ENCODE measurements around the gene PSMC3. TPM values are rescaled to one million over a fixed set of nuclear protein-coding genes. Genes with fewer than 3 reads are reported as not detected.

The PSMC3 gene
- total RNA-seq, 6 experiments from 2014 or later, result 161 to 238 (median 220) TPM

DNA sequence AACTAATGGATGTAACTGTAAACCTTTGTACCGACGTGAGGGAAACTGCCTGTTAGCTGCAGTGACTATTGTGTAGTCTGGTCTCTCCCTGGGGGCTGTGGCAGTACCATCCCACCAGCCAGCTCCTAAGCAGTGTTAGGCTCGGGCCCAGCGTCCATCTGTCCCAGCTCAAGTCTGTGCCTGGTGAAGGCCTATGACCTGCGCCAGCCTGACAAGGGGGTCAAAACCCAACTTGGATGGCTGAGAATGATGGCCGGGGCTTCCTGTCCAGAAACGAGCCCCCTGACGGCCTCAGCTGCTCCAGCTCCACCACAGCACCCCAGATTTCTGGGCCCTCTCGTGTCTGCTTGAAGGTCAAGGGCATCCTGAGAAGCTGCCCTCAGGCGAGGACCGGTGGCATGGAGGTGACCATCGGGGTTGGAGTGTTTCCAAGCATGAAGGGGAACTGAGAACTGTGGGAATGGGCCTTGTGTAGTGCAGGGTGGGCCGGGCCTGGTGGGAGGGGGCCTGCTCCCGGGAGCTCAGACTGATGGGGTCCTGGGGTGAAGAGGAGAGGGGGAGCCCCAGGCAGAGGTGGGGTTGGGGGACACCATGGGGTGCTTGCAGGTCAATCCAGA lies 33.6 kb downstream of the PSMC3 start:
- H3K4me1 Mint-ChIP-seq (ENCODE audit: low read depth), result peaks cover 5% of the 10 kb centered on the region; the same call in 1 of the 2 replicates
- H3K4me3 Mint-ChIP-seq, result no peak overlapping the region
- no peaks in the 10 kb centered on the region for H3K36me3 Mint-ChIP-seq (ENCODE audit: low read depth)
- no peaks in the 10 kb centered on the region for H3K9me3 Mint-ChIP-seq
- TF ChIP-seq, protein P1, sequence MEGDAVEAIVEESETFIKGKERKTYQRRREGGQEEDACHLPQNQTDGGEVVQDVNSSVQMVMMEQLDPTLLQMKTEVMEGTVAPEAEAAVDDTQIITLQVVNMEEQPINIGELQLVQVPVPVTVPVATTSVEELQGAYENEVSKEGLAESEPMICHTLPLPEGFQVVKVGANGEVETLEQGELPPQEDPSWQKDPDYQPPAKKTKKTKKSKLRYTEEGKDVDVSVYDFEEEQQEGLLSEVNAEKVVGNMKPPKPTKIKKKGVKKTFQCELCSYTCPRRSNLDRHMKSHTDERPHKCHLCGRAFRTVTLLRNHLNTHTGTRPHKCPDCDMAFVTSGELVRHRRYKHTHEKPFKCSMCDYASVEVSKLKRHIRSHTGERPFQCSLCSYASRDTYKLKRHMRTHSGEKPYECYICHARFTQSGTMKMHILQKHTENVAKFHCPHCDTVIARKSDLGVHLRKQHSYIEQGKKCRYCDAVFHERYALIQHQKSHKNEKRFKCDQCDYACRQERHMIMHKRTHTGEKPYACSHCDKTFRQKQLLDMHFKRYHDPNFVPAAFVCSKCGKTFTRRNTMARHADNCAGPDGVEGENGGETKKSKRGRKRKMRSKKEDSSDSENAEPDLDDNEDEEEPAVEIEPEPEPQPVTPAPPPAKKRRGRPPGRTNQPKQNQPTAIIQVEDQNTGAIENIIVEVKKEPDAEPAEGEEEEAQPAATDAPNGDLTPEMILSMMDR (IDR thresholded peaks at IDR 0.05), result no peak
- no peak for DNase-seq
- H3K27ac Mint-ChIP-seq, result no peak overlapping the region
- peaks cover 2% of the 10 kb centered on the region; the same call in 1 of the 2 replicates for H3K27me3 Mint-ChIP-seq (ENCODE audit: insufficient read depth)

DNA sequence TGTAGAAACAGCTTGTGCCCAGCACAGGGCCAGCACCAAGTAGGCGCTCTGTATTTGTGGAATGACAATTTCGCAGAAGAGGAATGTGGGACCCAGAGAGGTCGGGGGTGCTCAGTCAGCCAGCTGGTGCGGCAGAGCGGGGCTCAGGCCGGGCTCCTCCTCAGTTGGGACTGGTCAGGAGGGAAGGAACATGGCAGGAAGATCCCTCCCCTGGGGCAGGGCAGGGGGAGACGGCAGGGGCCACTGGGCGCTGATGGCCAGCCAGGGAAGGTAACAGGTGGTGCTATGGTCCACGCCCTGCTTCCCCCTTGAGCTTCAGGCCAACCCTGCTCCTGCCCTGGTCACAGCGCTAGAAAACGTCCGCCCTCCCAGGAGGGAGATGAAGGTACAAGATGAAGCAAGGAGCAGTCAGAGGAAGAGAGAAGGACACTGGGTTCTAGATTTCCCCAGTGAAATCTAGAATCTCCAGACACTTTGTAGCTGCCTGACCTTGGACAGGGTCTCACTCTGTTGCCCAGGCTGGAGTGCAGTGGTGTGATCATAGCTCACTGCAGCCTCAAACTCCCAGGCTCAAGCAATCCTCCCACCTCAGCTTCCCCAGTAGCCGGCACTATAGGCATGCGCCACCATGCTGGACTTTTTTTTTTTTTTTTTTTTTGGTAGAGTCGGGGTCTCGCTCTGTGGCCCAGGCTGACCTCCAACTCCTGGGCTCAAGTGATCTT lies 34.4 kb downstream of the PSMC3 start:
- no peak overlapping the region for H3K27ac Mint-ChIP-seq
- H3K4me1 Mint-ChIP-seq (ENCODE audit: low read depth), result peaks cover 5% of the 10 kb centered on the region; the same call in 1 of the 2 replicates
- no peaks in the 10 kb centered on the region for H3K9me3 Mint-ChIP-seq
- TF ChIP-seq, protein P1 (IDR thresholded peaks at IDR 0.05), result no peak
- no peaks in the 10 kb centered on the region for H3K36me3 Mint-ChIP-seq (ENCODE audit: low read depth)
- no peak overlapping the region for H3K4me3 Mint-ChIP-seq
- H3K27me3 Mint-ChIP-seq (ENCODE audit: insufficient read depth), result peaks cover 2% of the 10 kb centered on the region; the same call in 1 of the 2 replicates
- no peak for DNase-seq

DNA sequence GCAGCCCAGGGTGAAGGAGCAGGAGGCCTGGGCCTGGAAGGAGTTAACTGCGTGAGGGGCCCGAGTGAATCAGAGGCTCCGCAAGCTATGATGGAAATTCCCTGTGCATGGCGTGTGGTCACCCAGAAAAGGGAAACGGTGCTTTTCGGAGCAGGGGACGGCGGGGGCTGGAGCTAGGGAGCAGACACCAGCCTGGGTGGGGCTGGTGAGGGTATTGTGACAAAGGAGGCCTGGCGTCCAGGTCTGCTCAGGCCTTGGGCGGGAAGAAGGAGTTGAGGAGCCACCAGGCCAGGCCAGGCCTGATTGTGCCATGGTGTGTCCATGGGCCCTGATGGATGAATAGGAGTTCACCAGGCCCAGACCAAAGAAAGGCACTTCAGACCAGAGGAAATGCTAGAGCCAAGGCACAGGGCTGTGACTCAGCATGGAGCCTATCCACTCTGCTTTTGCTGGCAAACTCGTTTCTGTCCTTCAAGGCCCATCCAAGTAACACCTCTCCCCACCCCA lies 35.1 kb downstream of the PSMC3 start:
- Mint-ChIP-seq H3K9me3 (no peaks in the 10 kb centered on the region), H3K4me3 (no peak overlapping the region), H3K27ac (no peak overlapping the region), H3K4me1 (ENCODE audit: low read depth) (peaks cover 5% of the 10 kb centered on the region; the same call in 1 of the 2 replicates), H3K27me3 (ENCODE audit: insufficient read depth) (peaks cover 2% of the 10 kb centered on the region; the same call in 1 of the 2 replicates), H3K36me3 (ENCODE audit: low read depth) (no peaks in the 10 kb centered on the region)
- TF ChIP-seq, protein P1 (IDR thresholded peaks at IDR 0.05), result no peak
- DNase-seq, result no peak

DNA sequence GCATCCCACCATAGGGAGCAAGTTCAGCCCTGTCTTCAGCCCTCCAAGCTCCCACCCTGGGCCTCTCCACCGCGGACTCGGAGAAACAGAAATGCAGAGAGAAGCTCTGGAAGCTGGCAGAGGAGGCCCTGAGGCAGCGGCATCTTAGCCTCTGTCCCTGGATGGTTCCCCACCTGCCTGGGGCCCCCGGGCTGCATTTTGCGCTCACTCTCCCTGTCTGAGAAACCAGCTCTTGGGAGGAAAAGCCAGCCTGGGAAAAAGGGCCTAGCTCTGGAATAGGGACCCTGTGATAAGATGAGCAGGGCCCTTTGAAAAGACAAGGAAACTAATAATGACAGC lies 35.8 kb downstream of the PSMC3 start:
- peaks cover 2% of the 10 kb centered on the region; the same call in 1 of the 2 replicates for H3K27me3 Mint-ChIP-seq (ENCODE audit: insufficient read depth)
- H3K4me3 Mint-ChIP-seq, result no peak overlapping the region
- no peak for DNase-seq
- H3K27ac Mint-ChIP-seq, result no peak overlapping the region
- H3K9me3 Mint-ChIP-seq, result no peaks in the 10 kb centered on the region
- TF ChIP-seq, protein P1 (IDR thresholded peaks at IDR 0.05), result no peak
- peaks cover 5% of the 10 kb centered on the region; the same call in 1 of the 2 replicates for H3K4me1 Mint-ChIP-seq (ENCODE audit: low read depth)
- H3K36me3 Mint-ChIP-seq (ENCODE audit: low read depth), result no peaks in the 10 kb centered on the region

DNA sequence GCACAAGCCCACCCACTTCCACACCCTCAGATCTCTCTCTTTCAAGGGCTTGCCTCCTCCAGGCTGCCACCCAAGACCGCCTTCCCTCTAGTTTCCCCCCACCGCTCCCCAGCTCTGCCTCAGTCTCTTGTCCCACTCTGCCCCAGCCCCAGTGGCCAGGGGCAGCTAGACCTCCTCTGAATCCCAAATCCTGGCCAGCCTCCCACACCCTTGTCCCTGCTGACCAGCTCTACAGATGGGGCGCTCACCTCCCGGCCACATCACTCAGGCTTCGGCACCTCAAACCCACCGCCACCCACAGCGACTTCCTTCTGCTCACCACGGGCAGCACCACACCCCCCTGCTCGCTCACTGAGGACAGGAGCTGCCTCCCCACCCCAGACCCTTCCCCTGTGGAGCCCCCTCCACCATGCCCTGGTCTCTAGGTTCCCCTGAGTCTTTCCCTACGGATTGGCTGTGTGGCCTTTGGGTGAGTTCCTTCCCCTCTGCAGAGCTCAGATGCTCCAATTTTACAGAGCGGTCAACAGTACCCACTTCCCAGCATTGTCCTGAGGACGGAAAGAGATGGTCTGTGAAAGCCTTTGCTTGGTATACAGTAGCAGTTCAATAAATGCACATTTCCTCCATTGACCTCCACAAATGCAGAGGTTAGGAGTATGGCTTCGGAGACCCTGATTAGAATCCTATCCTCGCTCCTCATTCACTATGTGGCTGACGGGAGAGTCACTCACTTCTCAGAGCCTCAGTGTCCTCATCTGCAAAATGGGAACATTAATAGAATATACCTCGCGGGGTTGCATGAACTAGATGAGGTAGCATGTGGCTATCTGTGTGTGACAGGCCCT lies 36.4 kb downstream of the PSMC3 start:
- H3K4me1 Mint-ChIP-seq (ENCODE audit: low read depth), result peaks cover 5% of the 10 kb centered on the region; the same call in 1 of the 2 replicates
- H3K4me3 Mint-ChIP-seq, result no peak overlapping the region
- peaks cover 2% of the 10 kb centered on the region; the same call in 1 of the 2 replicates for H3K27me3 Mint-ChIP-seq (ENCODE audit: insufficient read depth)
- no peak for DNase-seq
- TF ChIP-seq, protein P1 (IDR thresholded peaks at IDR 0.05), result no peak
- no peaks in the 10 kb centered on the region for H3K36me3 Mint-ChIP-seq (ENCODE audit: low read depth)
- no peak overlapping the region for H3K27ac Mint-ChIP-seq
- H3K9me3 Mint-ChIP-seq, result no peaks in the 10 kb centered on the region

All from HFFc6 (cell line).